NCI-H510A treated with DMSO at 0.1 percent for 48 hours (cell line): ENCODE measurements around the gene FOXN1.

Experiments
- DNase-seq: peaks from one replicate; lab custom pipeline; 2025; lab: John Stamatoyannopoulos, UW

FOXN1 gene

GRCh38 chr17:28526381-28526780, 20.2 kb downstream of the FOXN1 start:
- no peak for DNase-seq

DNA sequence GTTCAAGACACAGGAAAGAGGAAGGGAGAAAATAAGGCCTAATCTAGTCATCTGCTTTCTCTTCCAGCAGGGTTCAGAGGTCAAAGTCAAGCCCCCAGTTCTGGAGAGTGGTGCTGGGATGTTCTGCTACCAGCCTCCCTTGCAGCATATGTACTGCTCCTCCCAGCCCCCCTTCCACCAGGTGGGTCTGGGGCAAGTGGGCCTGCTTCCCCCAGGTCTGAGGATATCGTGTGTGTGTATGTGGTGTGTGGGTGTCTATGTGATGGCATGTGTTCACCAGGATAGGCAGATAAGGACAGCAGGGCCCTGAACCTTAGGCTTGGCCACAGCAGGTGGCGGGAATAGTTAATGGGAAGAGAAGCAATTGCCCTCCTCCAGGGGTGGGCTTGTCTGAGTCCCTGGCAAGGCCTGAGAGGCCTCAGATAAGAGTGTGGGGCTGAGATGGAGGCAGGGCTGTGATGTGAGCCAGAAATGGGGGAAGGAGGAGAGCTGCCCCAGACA, 21.1 kb downstream of the FOXN1 start:
- DNase-seq: no peak

- no peak for DNase-seq
Measured at GRCh38 chr17:28527859-28528258, 21.7 kb downstream of the FOXN1 start.

DNA sequence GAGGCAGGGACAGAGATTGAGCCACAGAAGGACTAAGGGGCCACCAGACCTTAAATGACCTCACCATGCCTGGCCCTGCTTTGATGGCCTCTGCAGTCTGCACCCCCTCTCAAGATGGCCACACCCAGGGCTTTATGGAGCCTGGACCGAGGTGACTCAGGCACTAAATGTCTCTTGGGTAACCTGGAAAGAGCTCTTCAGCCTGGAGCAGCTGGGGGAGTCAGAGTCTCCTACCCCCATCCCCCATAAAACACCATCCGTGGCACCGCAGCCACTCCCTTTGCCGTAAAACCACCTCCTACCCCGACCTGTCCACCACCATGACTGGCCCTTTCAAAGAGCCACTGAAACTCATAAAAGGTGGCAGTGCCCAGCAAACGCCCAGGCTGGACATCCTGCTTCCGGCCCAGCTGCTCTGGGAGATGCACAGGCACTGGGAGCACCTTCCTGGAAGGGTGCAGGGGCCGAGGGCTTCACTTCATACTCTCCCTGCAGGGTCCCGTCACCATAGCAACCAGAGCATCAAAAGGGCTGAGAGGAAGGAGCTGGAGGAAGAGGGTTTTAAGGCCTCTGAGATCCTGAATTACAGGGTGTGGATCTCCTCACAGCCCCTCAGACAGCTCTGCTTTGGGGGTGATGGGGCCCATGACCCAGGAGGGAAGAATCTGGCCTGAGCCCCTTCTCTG, 22.3 kb downstream of the FOXN1 start:
- no peak for DNase-seq

DNA sequence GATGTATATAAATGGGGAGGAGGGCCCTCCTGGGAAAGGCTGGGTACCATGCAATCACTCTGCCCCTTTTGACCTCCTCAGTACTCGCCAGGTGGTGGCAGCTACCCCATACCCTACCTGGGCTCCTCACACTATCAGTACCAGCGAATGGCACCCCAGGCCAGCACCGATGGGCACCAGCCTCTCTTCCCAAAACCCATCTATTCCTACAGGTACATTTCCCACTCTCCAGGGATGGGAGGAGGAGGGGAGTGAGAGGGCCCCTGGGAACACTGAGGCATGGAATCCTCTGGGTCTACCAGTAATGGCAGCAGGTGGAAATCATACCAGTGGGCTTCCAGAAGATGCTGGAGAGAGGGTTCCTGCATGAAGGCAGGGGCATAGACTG, 22.9 kb downstream of the FOXN1 start:
- no peak for DNase-seq

DNA sequence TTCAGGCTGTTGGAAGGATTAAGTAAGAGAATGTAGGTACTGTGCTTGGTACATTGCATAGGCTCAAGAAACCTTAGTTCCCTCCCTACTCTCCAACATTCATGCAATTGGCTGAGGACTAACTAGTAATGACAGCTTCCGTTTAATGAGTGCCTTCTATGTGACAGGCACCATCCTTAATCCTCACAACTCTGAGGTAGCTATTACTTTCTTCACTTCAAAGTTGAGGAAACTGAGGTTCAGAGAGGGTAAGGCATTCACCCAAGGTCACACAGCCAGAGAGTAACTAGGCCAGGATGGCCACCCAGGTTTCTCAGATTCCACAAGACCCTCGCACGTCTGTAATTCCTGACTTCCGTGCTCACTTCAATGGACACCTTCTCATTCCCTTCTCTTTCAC, 24.1 kb downstream of the FOXN1 start:
- no peak for DNase-seq

DNA sequence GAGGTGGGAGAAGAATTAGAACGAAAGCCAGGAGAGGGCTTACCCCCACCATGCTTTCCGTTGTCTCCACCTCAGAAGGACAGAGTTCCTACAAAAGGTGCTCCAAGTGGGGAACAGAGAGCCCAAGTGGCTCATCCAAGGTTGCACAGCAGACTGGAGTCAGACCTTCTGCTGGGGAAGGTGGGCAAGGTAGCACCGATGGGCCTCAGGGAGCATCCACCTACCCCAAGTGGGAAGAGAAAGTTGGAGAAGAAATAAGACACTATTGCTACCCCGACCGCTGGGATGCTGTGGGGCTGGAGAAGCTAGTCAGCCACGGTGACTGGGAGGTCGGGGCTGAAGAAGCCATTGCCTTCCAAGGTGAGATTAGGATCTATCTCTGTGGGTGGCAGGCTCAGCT, 24.8 kb downstream of the FOXN1 start:
- DNase-seq: no peak

- no peak for DNase-seq
Measured at GRCh38 chr17:28532050-28532960, 26.2 kb downstream of the FOXN1 start.

GRCh38 chr17:28533091-28533807, 27.1 kb downstream of the FOXN1 start:
- DNase-seq: no peak

GRCh38 chr17:28534740-28535375, 28.7 kb downstream of the FOXN1 start:
- no peak for DNase-seq

DNA sequence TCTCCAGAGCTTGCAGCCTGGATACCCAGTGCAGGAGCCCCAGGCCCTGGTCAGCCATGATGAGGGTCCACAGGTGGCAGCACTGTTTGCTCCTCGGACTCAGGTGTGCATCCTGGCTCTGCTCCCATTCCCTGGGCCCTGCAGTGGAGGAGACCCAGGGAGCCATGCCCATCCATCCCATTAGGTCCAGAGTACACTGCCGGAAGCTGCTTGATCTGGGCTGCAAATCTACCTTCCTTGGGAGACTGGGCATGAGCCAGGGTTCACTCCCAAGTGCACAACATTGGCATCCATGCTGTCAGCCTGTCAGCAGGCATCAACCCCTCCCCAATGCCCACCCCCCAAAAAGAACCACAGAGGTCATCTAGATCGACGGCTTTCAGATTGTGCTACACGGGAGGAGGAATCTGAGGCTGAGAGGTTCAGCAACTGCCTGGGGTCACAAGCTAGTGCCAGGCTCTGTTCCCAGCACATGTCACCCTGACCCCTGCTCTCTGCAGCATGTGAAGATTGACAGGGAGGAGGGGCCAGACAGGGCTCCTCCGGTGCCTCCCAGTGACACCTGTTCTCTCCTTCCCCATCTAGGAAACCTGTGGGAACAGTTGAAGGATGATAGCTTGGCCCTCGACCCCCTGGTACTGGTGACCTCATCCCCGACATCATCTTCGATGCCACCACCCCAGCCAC, 30.5 kb downstream of the FOXN1 start:
- DNase-seq: no peak

DNA sequence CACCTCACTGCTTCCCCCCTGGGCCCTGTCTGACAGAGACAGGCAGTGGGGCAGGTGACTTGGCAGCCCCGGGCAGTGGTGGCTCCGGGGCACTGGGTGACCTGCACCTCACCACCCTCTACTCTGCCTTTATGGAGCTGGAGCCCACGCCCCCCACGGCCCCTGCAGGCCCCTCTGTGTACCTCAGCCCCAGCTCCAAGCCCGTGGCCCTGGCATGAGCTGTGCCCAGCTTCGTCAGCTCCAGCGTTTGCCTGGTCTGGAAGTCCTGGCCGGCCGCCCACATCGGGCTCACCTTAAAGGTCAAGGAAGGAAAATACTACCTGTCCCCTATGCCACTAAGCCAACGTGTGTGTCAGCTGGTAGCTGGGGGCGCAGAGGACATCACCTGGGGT, 31.1 kb downstream of the FOXN1 start:
- DNase-seq: no peak

DNA sequence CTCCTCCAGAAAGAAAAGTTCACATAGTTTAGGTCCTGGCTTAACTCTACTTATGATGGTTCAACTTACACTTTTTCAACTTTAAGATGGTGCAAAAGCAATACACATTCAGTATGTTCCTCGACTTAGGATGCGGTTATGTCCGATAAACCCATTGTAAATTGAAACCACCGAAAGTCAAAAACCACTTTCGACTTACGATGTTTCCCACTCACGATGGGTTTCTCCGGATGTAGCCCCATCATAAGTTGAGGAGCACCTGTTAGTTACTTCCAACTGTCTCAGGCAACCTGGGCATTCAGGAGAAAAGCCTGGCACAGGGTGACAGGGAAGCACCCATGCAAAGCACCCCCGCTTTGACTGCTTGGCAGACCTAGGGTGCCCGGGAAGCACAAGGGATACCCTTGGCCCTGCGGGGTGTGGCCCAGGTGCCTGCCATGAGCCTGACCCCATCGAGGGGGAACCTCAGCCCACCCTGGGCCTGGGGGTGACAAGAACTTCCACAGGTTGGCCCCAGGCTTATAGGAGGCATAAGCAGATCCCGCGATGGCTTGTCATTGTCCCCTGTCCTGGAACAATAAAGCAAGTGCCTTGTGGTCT, 32.2 kb downstream of the FOXN1 start:
- no peak for DNase-seq

DNA sequence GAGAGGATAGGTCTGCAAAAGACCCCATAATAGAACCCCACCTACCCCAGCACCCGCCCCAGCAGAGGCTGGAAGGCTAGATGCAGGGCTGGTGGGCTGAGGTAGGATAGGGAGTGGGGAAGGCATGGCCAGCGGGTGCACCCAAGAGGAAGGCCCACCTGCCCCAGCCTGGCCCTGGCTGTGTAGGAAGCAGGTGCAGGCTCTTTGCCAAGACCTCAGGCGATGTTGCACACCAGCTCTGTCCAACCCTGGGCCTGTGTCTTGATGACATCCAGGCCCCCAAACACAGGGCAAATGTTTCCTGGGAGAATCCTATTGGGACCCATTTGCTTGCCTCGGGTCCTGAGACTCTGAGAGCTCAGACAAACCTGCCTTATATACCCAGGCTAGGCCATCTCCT, 34.1 kb downstream of the FOXN1 start:
- DNase-seq: no peak

DNA sequence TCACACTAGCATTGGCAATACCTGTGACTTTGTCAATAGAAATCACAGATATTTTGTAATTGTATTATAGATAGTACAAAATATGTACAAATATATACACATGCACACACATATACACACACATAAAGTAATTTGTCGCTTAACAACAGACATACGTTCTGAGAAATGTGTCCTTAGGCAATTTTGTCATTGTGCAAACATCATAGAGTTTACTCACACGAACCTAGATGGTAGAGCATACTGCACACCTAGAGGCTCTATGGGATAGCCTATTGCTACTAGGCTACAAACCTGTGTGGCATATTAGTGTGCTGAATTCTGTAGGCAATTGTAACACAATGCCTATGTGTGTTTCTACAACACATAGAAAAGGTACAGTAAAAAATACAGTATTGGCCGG, 35.3 kb downstream of the FOXN1 start:
- DNase-seq: no peak

DNA sequence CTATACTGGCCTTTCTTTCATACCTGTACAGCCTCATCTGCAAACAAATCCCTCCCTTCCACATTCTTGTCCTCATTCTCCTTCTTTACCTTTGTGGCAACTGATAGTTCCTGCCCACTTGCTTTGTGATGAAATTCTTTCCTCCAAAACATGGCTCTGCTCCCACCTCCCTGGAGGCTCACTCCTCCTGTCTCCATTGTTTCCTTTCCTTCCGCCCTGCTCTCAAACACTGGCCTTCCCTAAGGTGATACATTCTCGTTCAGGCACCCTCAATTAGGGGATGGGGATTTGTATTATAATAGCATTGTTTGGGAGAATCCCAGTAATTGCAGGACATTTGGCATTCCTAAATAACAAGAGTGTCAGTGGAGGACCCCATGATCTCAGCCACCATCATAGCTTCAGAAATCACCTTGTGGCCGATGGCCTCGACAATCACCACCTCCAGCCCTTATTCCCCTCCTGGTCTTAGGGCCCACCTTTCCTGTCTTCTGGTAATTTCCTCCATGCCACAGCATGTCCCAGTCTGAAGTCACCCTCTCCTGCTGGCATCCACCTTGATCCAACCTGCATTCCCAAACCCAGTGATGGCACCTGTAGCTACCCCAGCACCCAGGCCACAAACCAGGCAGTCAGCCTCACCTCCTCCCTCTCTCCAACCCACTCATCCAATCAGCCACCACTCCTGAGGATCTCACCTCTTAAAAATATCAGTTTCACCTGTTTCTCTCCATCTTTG, 38.4 kb downstream of the FOXN1 start:
- no peak for DNase-seq

GRCh38 chr17:28545141-28545503, 39.0 kb downstream of the FOXN1 start:
- no peak for DNase-seq

DNA sequence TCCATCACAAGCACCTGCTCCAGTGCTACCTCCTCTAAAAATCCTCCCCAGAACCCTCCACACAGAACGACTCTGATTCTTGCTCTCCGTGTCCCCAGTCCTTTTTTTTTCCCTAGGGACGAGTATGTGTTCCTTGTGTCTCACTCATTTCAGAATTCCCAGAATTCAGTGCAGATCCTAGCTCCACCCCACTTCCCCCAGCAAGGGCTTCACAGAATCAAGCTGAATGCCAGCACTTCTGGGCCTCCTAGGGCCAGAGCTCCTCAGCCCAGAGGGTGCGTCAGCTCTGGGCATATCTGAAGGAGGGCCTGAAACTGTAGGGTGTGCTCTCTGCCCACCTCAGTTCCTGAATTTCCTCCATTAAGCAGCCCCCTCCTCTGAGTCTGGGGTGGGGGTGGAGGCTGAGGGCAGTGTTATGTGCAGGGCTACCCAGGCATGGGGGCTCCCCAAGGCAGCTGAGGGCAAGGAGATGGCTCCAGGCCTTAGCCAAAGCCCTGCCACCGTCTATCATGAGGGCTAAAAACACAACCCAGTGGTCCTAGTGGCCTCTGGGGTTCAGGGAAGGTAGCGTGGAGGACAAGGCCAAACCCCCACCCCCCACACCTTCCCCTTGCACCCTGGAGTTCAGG, 39.8 kb downstream of the FOXN1 start:
- DNase-seq: no peak

DNA sequence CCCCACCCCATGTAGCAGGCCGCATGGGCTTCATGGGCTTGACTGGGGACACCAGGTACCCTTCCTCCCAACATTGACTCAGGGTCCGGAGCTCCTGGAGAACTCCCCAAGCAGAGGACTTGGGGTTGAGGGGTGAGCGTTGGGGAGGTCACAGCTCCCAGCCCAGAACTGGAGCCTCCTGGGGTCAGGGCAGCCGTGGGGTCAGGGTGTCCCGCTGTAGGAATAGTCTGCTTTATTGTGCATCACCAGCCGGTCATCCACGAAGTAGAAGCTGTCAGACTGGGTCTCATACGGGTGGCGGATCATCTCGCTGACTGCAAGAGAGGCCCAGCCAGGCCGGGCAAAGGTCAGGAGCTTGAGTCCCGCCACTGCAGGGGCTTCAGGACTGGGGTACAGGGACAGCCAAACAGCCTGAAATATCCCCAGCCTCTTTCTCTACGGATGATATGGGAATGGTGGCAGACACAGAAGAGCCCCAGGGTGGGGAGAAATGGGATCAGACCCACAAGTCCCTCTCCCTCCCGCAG, 41.0 kb downstream of the FOXN1 start:
- DNase-seq: no peak
